HepG2 (cell line): Measurements from ENCODE around the gene TRIM15. TPM values are rescaled to one million over a fixed set of nuclear protein-coding genes. Genes with fewer than 3 reads are reported as not detected.

Experiments used
- ARID4A ChIP-seq: sonication (generic); formaldehyde crosslinking; IDR thresholded peaks from 2 replicates; pipeline ENCODE4 v1.5.0; 2020; ENCODE audit warnings: mild to moderate bottlenecking, missing genetic modification reagents, borderline replicate concordance
- ARID5B ChIP-seq: IDR thresholded peaks from 2 replicates; pipeline ENCODE4 v1.4.0; 2020; ENCODE audit warnings: mild to moderate bottlenecking, missing genetic modification reagents
- ATF4 ChIP-seq, 2 experiments: fragments of 450-650 bp in 1 of 2; sonication (generic) in 1 of 2; formaldehyde crosslinking; IDR thresholded peaks; 2 replicates each; pipeline versions ENCODE4 v1.5.0 to v1.8.0; 2020 to 2022; ENCODE audit warnings: mild to moderate bottlenecking in 1 of 2, missing genetic modification reagents in 1 of 2
- CAMTA2 ChIP-seq: sonication (generic); formaldehyde crosslinking; IDR thresholded peaks from 2 replicates; pipeline ENCODE4 v1.4.0; 2020; ENCODE audit warnings: mild to moderate bottlenecking, missing genetic modification reagents, borderline replicate concordance
- CERS6 ChIP-seq: sonication (generic); formaldehyde crosslinking; IDR thresholded peaks from 2 replicates; pipeline ENCODE4 v1.5.0; 2020; ENCODE audit warnings: missing genetic modification reagents
- GABPA ChIP-seq, 2 experiments: IDR thresholded peaks; 2 replicates each; pipeline ENCODE4 v1.6.1; 2011 to 2016; ENCODE audit warnings: low read depth in 2 of 2, low read length in 1 of 2, missing biosample characterization in 1 of 2, missing genetic modification characterization in 1 of 2
- ISL2 ChIP-seq: sonication (generic); formaldehyde crosslinking; IDR thresholded peaks from 2 replicates; pipeline ENCODE4 v1.5.0; 2020; ENCODE audit warnings: missing genetic modification reagents
- KAT7 ChIP-seq: IDR thresholded peaks from 2 replicates; pipeline ENCODE4 v1.6.1; 2018; ENCODE audit warnings: borderline replicate concordance, missing compliant biosample characterization
- MAF1 ChIP-seq: sonication (generic); formaldehyde crosslinking; IDR thresholded peaks from 2 replicates; pipeline ENCODE4 v1.5.0; 2020; ENCODE audit warnings: missing genetic modification reagents, borderline replicate concordance
- RORA ChIP-seq: sonication (generic); formaldehyde crosslinking; IDR thresholded peaks from 2 replicates; pipeline ENCODE4 v1.5.0; 2020; ENCODE audit warnings: mild to moderate bottlenecking, missing genetic modification reagents, moderate library complexity
- SNAI1 ChIP-seq: sonication (generic); formaldehyde crosslinking; IDR thresholded peaks from 2 replicates; pipeline ENCODE4 v1.5.0; 2020; ENCODE audit warnings: mild to moderate bottlenecking, missing genetic modification reagents, borderline replicate concordance
- SRSF9 ChIP-seq: fragments of 200-400 bp; formaldehyde crosslinking; IDR thresholded peaks from 2 replicates; pipeline ENCODE4 v1.6.1; 2018; ENCODE audit warnings: borderline replicate concordance, mild to moderate bottlenecking, low read depth, low read length; ENCODE audit not compliant: insufficient read depth, poor library complexity, severe bottlenecking
- ZNF180 ChIP-seq: sonication (generic); formaldehyde crosslinking; IDR thresholded peaks from 2 replicates; pipeline ENCODE4 v1.4.0; 2020; ENCODE audit warnings: low read depth, missing genetic modification reagents, borderline replicate concordance
- ZNF264 ChIP-seq: sonication (generic); formaldehyde crosslinking; IDR thresholded peaks from 2 replicates; pipeline ENCODE4 v1.4.0; 2020; ENCODE audit warnings: missing genetic modification reagents
- ZNF496 ChIP-seq: sonication (generic); formaldehyde crosslinking; IDR thresholded peaks from 2 replicates; pipeline ENCODE4 v1.8.1; 2023; ENCODE audit warnings: mild to moderate bottlenecking, moderate library complexity, missing genetic modification reagents; ENCODE audit not compliant: insufficient replicate concordance
- ZNF670 ChIP-seq: sonication (generic); formaldehyde crosslinking; IDR thresholded peaks from 2 replicates; pipeline ENCODE4 v1.8.0; 2022; ENCODE audit warnings: mild to moderate bottlenecking, missing genetic modification reagents, borderline replicate concordance
- ZNF781 ChIP-seq: sonication (generic); formaldehyde crosslinking; IDR thresholded peaks from 2 replicates; pipeline ENCODE4 v1.5.1; 2020; ENCODE audit warnings: borderline replicate concordance, mild to moderate bottlenecking, missing genetic modification reagents; ENCODE audit errors: not compliant biosample characterization
- polyA plus RNA-seq, 8 experiments: library from polyadenylated mRNA; depleted of rRNA in 3 of 8; stranded (reverse) in 7 of 8; unstranded in 1 of 8; fragments of >200 nt; fragmentation: Illumina TruSeq in 4 of 8; extraction: Trizol in 4 of 8; gene quantifications; 2 replicates each; pipeline versions ENCODE4 v1.2.1 to v1.2.3, GENCODE V29; 2011 to 2016; ENCODE audit warnings: low read depth in 4 of 8, missing spikeins in 1 of 8, mixed read lengths in 1 of 8; ENCODE audit not compliant: insufficient read depth in 1 of 8
- total RNA-seq, 5 experiments: library from RNA; depleted of rRNA; stranded (reverse); fragments of >200 nt; fragmentation: Illumina TruSeq; extraction: Trizol; gene quantifications; 2 replicates each; pipeline ENCODE4 v1.2.3, GENCODE V29; 2016; ENCODE audit warnings: low read depth in 1 of 5

Gene TRIM15
- total and polyA plus RNA-seq, 2 of the 13 experiments (the other 11 are each of a cell fraction or from before 2014, with no cell fraction given): 35.1 to 38.2 TPM

- peak; percentile 91 for TF ChIP-seq ARID4A (CRISPR knock-in tag)
- no peak for TF ChIP-seq SRSF9
- peak; percentile 92; the same call in 1 of the 2 replicates for TF ChIP-seq MAF1 (CRISPR knock-in tag)
- TF ChIP-seq ZNF781 (CRISPR knock-in tag): peak; percentile 84
- TF ChIP-seq KAT7 (CRISPR knock-in tag): peak; percentile 90; the same call in 1 of the 2 replicates
- TF ChIP-seq ARID5B (CRISPR knock-in tag): peak; percentile 71
- TF ChIP-seq ATF4 (CRISPR knock-in tag; IDR thresholded peaks at IDR 0.05): 0 out of 4 replicates have a peak, but pooled peaks of 1 of the 2 experiments have one; percentile 32
- TF ChIP-seq ISL2 (CRISPR knock-in tag): peak; percentile 87
- peak; percentile 96 for TF ChIP-seq ZNF264 (CRISPR knock-in tag)
- TF ChIP-seq GABPA (IDR thresholded peaks at IDR 0.05; ENCODE audit: low read depth, low read length): peak; percentile 79
- peak; percentile 85 for TF ChIP-seq GABPA (CRISPR knock-in tag; IDR thresholded peaks at IDR 0.05; ENCODE audit: low read depth)
- peak; percentile 94; the same call in 1 of the 2 replicates for TF ChIP-seq CAMTA2
- peak; percentile 8; the same call in 1 of the 2 replicates for TF ChIP-seq ZNF670 (CRISPR knock-in tag)
- no peak for TF ChIP-seq ZNF180 (CRISPR knock-in tag)
- 0 out of 2 replicates have a peak, but pooled peaks have one; percentile 83 for TF ChIP-seq CERS6 (CRISPR knock-in tag)
- 0 out of 2 replicates have a peak, but pooled peaks have one; percentile 44 for TF ChIP-seq SNAI1 (CRISPR knock-in tag)
- TF ChIP-seq RORA: no peak; the same call in 1 of the 2 replicates
- TF ChIP-seq ZNF496 (CRISPR knock-in tag): no peak
Measured at GRCh38 chr6:30213957-30214656, 50.8 kb downstream of the TRIM15 start (continued).
